IMR-90 (cell line): ENCODE measurements around the gene SLC22A6. TPM values are rescaled to one million over a fixed set of nuclear protein-coding genes. Genes with fewer than 3 reads are reported as not detected.

Experiments used
- ATAC-seq: fragments of 200-7000 bp; cut with Tn5 transposase; 2 replicates; pipeline ENCODE4 v1.9.1; 2020; ENCODE audit warnings: low read depth, mild to moderate bottlenecking, moderate library complexity
- BruUV-seq: library from RNA; stranded (reverse); fragments of 400-500 nt; replicated peaks from 2 replicates; lab custom pipeline; 2021; lab: Mats Ljungman, UMichigan
- CTCF ChIA-PET: fragments of 300-600 bp; formaldehyde crosslinking; extraction: SDS; loops from one replicate; lab custom pipeline; 2021; ENCODE audit warnings: antibody characterized with exemption; lab: Yijun Ruan, JAX
- POLR2A ChIA-PET: fragments of 300-600 bp; sonication (Branson Sonifier 250); formaldehyde crosslinking; loops from one replicate; lab custom pipeline; 2022; ENCODE audit warnings: antibody characterized with exemption; ENCODE audit not compliant: unreplicated experiment; lab: Charles Lee
- DNase-seq: peaks from one replicate; pipeline ENCODE4 v3.0.0; 2013
- H2AFZ ChIP-seq: replicated peaks from 2 replicates; pipeline ENCODE3; 2013; ENCODE audit warnings: low read length, mild to moderate bottlenecking; ENCODE audit not compliant: poor library complexity
- H2AK5ac ChIP-seq: 2 replicates; pipeline ENCODE4 v1.6.1; 2013; ENCODE audit warnings: low read depth, low read length, inconsistent platforms
- H2AK9ac ChIP-seq: replicated peaks from 2 replicates; pipeline ENCODE3; 2013; ENCODE audit warnings: mild to moderate bottlenecking, low read depth, low read length, moderate library complexity; ENCODE audit not compliant: poor library complexity
- H2BK120ac ChIP-seq: 2 replicates; pipeline ENCODE4 v1.6.1; 2013; ENCODE audit warnings: low read depth, low read length, inconsistent platforms
- H2BK15ac ChIP-seq: 3 replicates; pipeline ENCODE4 v1.6.1; 2013; ENCODE audit warnings: low read depth, low read length, inconsistent platforms
- H2BK20ac ChIP-seq: 2 replicates; pipeline ENCODE4 v1.6.1; 2013; ENCODE audit warnings: low read depth, mild to moderate bottlenecking, inconsistent platforms, low read length, moderate library complexity
- H2BK5ac ChIP-seq: 2 replicates; pipeline ENCODE4 v1.6.1; 2013; ENCODE audit warnings: mild to moderate bottlenecking, low read depth, low read length, inconsistent platforms; ENCODE audit not compliant: poor library complexity, severe bottlenecking
- H3K14ac ChIP-seq: replicated peaks from 2 replicates; pipeline ENCODE4 v1.6.1; 2013; ENCODE audit warnings: low read depth, low read length, inconsistent platforms
- H3K18ac ChIP-seq: 2 replicates; pipeline ENCODE4 v1.6.1; 2013; ENCODE audit warnings: low read depth, low read length, control low read depth
- H3K23ac ChIP-seq: 2 replicates; pipeline ENCODE4 v1.6.1; 2013; ENCODE audit warnings: low read depth, low read length, inconsistent platforms
- H3K27ac ChIP-seq: 2 replicates; pipeline ENCODE4 v1.5.1; 2013; ENCODE audit warnings: mild to moderate bottlenecking, control low read depth, low read length; ENCODE audit not compliant: insufficient read depth
- H3K27me3 ChIP-seq: 2 replicates; pipeline ENCODE4 v1.6.1; 2013; ENCODE audit warnings: low read length; ENCODE audit not compliant: control insufficient read depth, insufficient read depth
- H3K36me3 ChIP-seq: 2 replicates; pipeline ENCODE4 v1.6.1; 2013; ENCODE audit warnings: low read length, mixed read lengths; ENCODE audit not compliant: control insufficient read depth, insufficient read depth
- H3K4ac ChIP-seq: 2 replicates; pipeline ENCODE4 v1.6.1; 2013; ENCODE audit warnings: low read depth, low read length, inconsistent platforms
- H3K4me1 ChIP-seq: 2 replicates; pipeline ENCODE4 v1.6.1; 2013; ENCODE audit warnings: low read length, mixed read lengths; ENCODE audit not compliant: control insufficient read depth, insufficient read depth
- H3K4me2 ChIP-seq: 2 replicates; pipeline ENCODE4 v1.6.1; 2013; ENCODE audit warnings: low read depth, mild to moderate bottlenecking, control low read depth, low read length, moderate library complexity
- H3K4me3 ChIP-seq: 2 replicates; pipeline ENCODE4 v1.5.1; 2013; ENCODE audit warnings: low read depth, mild to moderate bottlenecking, control low read depth, low read length, moderate library complexity; ENCODE audit not compliant: insufficient read depth
- H3K56ac ChIP-seq: 2 replicates; pipeline ENCODE4 v1.6.1; 2013; ENCODE audit warnings: low read length, inconsistent platforms; ENCODE audit not compliant: insufficient read depth; ENCODE audit errors: extremely low read depth
- H3K79me1 ChIP-seq, 2 experiments: 2 replicates each; pipeline ENCODE4 v1.6.1; 2013; ENCODE audit warnings: low read length in 2 of 2, inconsistent platforms in 1 of 2, low read depth in 1 of 2
- H3K9ac ChIP-seq: 2 replicates; pipeline ENCODE4 v1.6.1; 2013; ENCODE audit warnings: low read depth, low read length, control low read depth
- H3K9me1 ChIP-seq: 2 replicates; pipeline ENCODE4 v1.6.1; 2013; ENCODE audit warnings: low read length, inconsistent platforms; ENCODE audit not compliant: insufficient read depth
- H3K9me3 ChIP-seq: 2 replicates; pipeline ENCODE4 v1.6.1; 2013; ENCODE audit warnings: low read length; ENCODE audit not compliant: control insufficient read depth, insufficient read depth
- H4K20me1 ChIP-seq: 2 replicates; pipeline ENCODE4 v1.6.1; 2013; ENCODE audit warnings: low read length, inconsistent platforms; ENCODE audit not compliant: insufficient read depth
- H4K5ac ChIP-seq: 2 replicates; pipeline ENCODE4 v1.6.1; 2013; ENCODE audit warnings: mild to moderate bottlenecking, low read depth, low read length, control low read depth
- H4K8ac ChIP-seq, 2 experiments: 2 replicates each; pipeline ENCODE4 v1.6.1; 2013; ENCODE audit warnings: low read depth in 2 of 2, low read length in 2 of 2, control low read depth in 1 of 2, inconsistent platforms in 1 of 2
- H4K91ac ChIP-seq: 2 replicates; pipeline ENCODE4 v1.6.1; 2013; ENCODE audit warnings: low read depth, low read length, inconsistent platforms; ENCODE audit not compliant: insufficient read depth
- CTCF ChIP-seq: conservative IDR thresholded peaks from 2 replicates; pipeline ENCODE4 v1.5.1; 2012; ENCODE audit warnings: mild to moderate bottlenecking, low read depth, low read length, improper control_type of control experiment
- SMC3 ChIP-seq: fragments of 150-350 bp; IDR thresholded peaks from 2 replicates; pipeline ENCODE4 v1.6.1; 2016; ENCODE audit warnings: low read depth, mild to moderate bottlenecking, antibody characterized with exemption, low read length, moderate library complexity
- WGBS, 2 experiments: methylation state at CpG; one replicate each; pipeline versions ENCODE4 v1.1.5 to v1.1.7; 2013; ENCODE audit warnings: missing lambda C conversion rate in 2 of 2; ENCODE audit not compliant: insufficient read length in 1 of 2; ENCODE audit errors: extremely low coverage in 2 of 2; 5-methylcytosine and 5-hydroxymethylcytosine counted together
- dilution Hi-C: fragments of 300-500 bp; cut with HindIII; formaldehyde crosslinking; loops from one replicate; pipeline ENCODE4 v1.14.3; 2018; ENCODE audit warnings: low sequenced_read_pairs; ENCODE audit not compliant: unreplicated experiment
- in situ Hi-C: fragments of 300-500 bp; cut with MboI; formaldehyde crosslinking; loops from 3 replicates; pipeline ENCODE4 v1.14.3; 2019; ENCODE audit warnings: low sequenced_read_pairs, inconsistent platforms, mixed read lengths
- intact Hi-C: fragments of 100-400 bp; cut with micrococcal nuclease; formaldehyde crosslinking; loops from 2 replicates; pipeline ENCODE4 v1.10.0; 2022
- polyA plus RNA-seq, 3 experiments: library from polyadenylated mRNA; depleted of rRNA; stranded (reverse); fragments of >200 nt; gene quantifications; 2 replicates each; pipeline ENCODE4 v1.2.3, GENCODE V29; 2012; ENCODE audit warnings: low replicate concordance in 1 of 3
- total RNA-seq: library from RNA; depleted of rRNA; stranded (reverse); fragments of >200 nt; gene quantifications from 2 replicates; pipeline ENCODE4 v1.2.3, GENCODE V29; 2012

SLC22A6 gene
- total and polyA plus RNA-seq, 2 of the 4 experiments (the other 2 are of a cell fraction) = not detected

- no peak overlapping the region for H3K4ac ChIP-seq
These were observed 36.0 kb upstream of the SLC22A6 start for GRCh38 chr11:63020671-63021291.

More at GRCh38 chr11:63020671-63021291, 36.0 kb upstream of the SLC22A6 start:
- dilution Hi-C loops = no loop called here
- DNase-seq (no peak), ATAC-seq (no peak)
- intact Hi-C loops = no loop called here
- Histone ChIP-seq H4K5ac (no peak overlapping the region), H3K27me3 (peaks cover 16% of the 10 kb centered on the region), H2AFZ (no peak overlapping the region), H4K91ac (no peak overlapping the region), H3K36me3 (no peaks in the 10 kb centered on the region), H2BK5ac (no peak overlapping the region), H2AK5ac (no peak overlapping the region), H4K20me1 (no peaks in the 10 kb centered on the region), H3K9ac (no peak overlapping the region), H2BK15ac (no peak overlapping the region), H3K9me1 (no peaks in the 10 kb centered on the region), H3K27ac (no peak overlapping the region), H3K18ac (no peak overlapping the region), H3K4me2 (no peak overlapping the region), H2BK120ac (no peak overlapping the region), H4K8ac (no peak overlapping the region), H2AK9ac (no peak overlapping the region), H3K23ac (no peak overlapping the region), H3K14ac (no peak overlapping the region), H3K56ac (no peak overlapping the region), H2BK20ac (no peak overlapping the region), H3K79me1 (no peaks in the 10 kb centered on the region), H3K9me3 (no peaks in the 10 kb centered on the region), H3K4me1 (no peaks in the 10 kb centered on the region), H3K4me3 (no peak overlapping the region)
- POLR2A ChIA-PET = no interaction called here
- in situ Hi-C loops = loop anchor here (5.0 kb wide), 1 partner anchor 113 kb away; no protein-coding TSS in a partner anchor
- 44% methylated on average over 10 of the region's 24 CpGs; no CpG with 5 or more reads in 1 of the 2 experiments for WGBS, 2 experiments
- TF ChIP-seq SMC3 = no peak
- peak; percentile 37; the same call in 1 of the 2 replicates for TF ChIP-seq CTCF
- BruUV-seq = no TSS peak
- CTCF ChIA-PET = interaction anchor here (4.1 kb wide), 1 partner anchor 115 kb away, joined by 59 read pairs; no protein-coding TSS in a partner anchor
